Natural killer cell treated with Interleukin-12 subunit alpha and Interleukin-12 subunit beta and Interleukin-15 and Interleukin-18, amount 100 ng/mL, for 72 hours (primary cell): ENCODE data around the gene EMP2. TPM values are rescaled to one million over a fixed set of nuclear protein-coding genes. Genes with fewer than 3 reads are reported as not detected.
"Not testable (repeated sequence)": the region's sequence is repeated elsewhere in the genome, so short reads cannot be mapped to it uniquely, and the experiment has no call there.

Experiments
- ATAC-seq, 2 donors: fragments of 150-1000 bp; cut with Tn5 transposase in 1 of 2; sonication (Bioruptor Pico), chemical (Tn5 transposase) in 1 of 2; 2 replicates each; pipeline ENCODE4 v1.10.0; 2021
- DNase-seq: peaks from one replicate; pipeline ENCODE4 v3.0.0; 2022; ENCODE audit warnings: low spot score
- H3K27ac Mint-ChIP-seq, 2 donors: 1 replicate in 1 of 2; 2 replicates in 1 of 2; pipeline ENCODE4 v1.8.0; 2022; ENCODE audit warnings: mixed read lengths in 2 of 2, mild to moderate bottlenecking in 1 of 2, moderate library complexity in 1 of 2
- H3K27me3 Mint-ChIP-seq, 2 donors: 1 replicate in 1 of 2; 2 replicates in 1 of 2; pipeline ENCODE4 v1.8.0; 2022; ENCODE audit warnings: mixed read lengths in 2 of 2
- H3K36me3 Mint-ChIP-seq: one replicate; pipeline ENCODE4 v1.8.0; 2022; ENCODE audit warnings: mixed read lengths
- H3K4me1 Mint-ChIP-seq, 2 donors: 1 replicate in 1 of 2; 2 replicates in 1 of 2; pipeline ENCODE4 v1.8.0; 2022; ENCODE audit warnings: low read depth in 2 of 2, mixed read lengths in 2 of 2, mild to moderate bottlenecking in 1 of 2
- H3K4me3 Mint-ChIP-seq: one replicate; pipeline ENCODE4 v1.8.0; 2022; ENCODE audit warnings: mixed read lengths
- H3K9me3 Mint-ChIP-seq: 2 replicates; pipeline ENCODE4 v1.8.0; 2022; ENCODE audit warnings: mixed read lengths
- total RNA-seq, 2 donors: library from RNA; stranded (reverse); gene quantifications; one replicate each; pipeline ENCODE4 v1.2.3, GENCODE V29; 2022

Gene EMP2
- total RNA-seq, 2 donors from 2014 or later = not detected

GRCh38 chr16:10539793-10540192, 40.6 kb downstream of the EMP2 start:
- no peak overlapping the region for H3K27ac Mint-ChIP-seq
- ATAC-seq (no peak), DNase-seq (no peak)
- H3K36me3 Mint-ChIP-seq = no peaks in the 10 kb centered on the region
- peaks cover 0 to 5% of the 10 kb centered on the region in 2 donors for H3K4me1 Mint-ChIP-seq
- no peaks in the 10 kb centered on the region for H3K27me3 Mint-ChIP-seq
- no peak overlapping the region for H3K4me3 Mint-ChIP-seq
- H3K9me3 Mint-ChIP-seq = no peaks in the 10 kb centered on the region

DNA sequence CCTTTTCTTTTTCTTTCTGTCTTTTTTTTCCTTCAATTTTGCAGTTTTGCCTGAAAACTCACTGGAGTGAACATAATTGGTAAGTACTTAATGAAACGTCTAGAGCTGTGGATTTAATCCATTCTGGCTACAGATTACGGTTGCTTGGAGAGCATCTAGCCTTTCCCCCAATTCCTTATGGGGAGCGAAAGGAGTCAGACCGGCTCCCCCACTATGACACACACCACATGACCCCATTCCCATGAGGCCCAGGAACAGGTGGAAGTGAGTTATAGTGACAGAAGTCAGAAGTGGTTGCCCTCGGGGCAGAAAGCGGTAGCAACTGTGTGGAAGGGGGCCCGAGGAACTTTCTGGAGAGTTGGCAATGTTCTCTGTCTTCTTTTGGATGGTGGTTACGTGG, 41.2 kb downstream of the EMP2 start:
- Mint-ChIP-seq H3K4me1 (peaks cover 0 to 5% of the 10 kb centered on the region in 2 donors), H3K27ac (no peak overlapping the region), H3K4me3 (no peak overlapping the region), H3K36me3 (no peaks in the 10 kb centered on the region), H3K9me3 (no peaks in the 10 kb centered on the region), H3K27me3 (no peaks in the 10 kb centered on the region)
- ATAC-seq (no peak), DNase-seq (no peak)

DNA sequence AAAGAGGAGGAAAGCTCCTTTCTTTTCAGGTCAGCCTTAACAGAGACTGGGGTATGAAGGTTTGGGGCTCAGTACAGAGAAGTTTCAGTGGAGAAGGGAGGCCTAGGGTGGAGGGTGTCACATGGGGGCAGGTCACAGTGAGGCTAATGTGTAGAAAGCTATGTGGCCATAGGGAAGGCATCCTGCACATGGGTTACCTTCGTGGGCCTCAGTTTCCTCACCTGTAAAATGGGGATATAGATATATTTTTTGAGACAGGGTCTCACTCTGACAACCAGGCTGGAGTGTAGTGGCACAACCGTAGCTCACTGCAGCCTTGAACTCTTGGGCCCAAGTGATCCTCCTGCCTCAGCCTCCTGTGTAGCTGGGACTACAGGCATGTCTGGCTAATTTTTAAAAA, 41.8 kb downstream of the EMP2 start:
- ATAC-seq (peak in 1 of 2 donors; percentile 9), DNase-seq (no peak)
- Mint-ChIP-seq H3K4me3 (no peak overlapping the region), H3K36me3 (no peaks in the 10 kb centered on the region), H3K27me3 (no peaks in the 10 kb centered on the region), H3K4me1 (peaks cover 0 to 5% of the 10 kb centered on the region in 2 donors), H3K9me3 (no peaks in the 10 kb centered on the region), H3K27ac (no peak overlapping the region)

DNA sequence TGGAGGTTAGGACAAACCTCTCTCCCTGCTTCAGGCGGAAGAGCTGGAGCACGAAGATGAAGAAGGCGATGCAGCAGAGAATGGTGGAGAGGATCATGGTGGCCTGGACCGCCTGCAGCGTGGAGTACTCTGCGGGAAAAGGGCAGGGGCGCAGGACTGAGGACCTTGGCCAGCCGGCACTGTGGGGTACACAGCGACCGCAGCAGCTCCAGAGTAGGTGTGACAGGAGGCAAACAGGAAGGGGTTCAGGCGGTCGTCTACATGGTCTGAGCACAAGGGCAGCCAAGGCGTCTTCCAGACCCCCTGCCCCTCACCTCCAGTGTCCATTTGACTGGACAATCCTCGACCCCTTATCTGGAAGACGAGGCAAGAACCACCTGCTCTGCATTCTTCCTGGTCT, 42.5 kb downstream of the EMP2 start:
- Mint-ChIP-seq H3K9me3 (no peaks in the 10 kb centered on the region), H3K4me1 (peaks cover 0 to 5% of the 10 kb centered on the region in 2 donors), H3K27me3 (no peaks in the 10 kb centered on the region), H3K4me3 (no peak overlapping the region), H3K36me3 (no peaks in the 10 kb centered on the region), H3K27ac (no peak overlapping the region)
- ATAC-seq = peak in 1 of 2 donors; percentile 37
- DNase-seq = no peak

- DNase-seq = no peak
- no peaks in the 10 kb centered on the region for H3K27me3 Mint-ChIP-seq
- H3K9me3 Mint-ChIP-seq = no peaks in the 10 kb centered on the region
- H3K36me3 Mint-ChIP-seq = no peaks in the 10 kb centered on the region
- ATAC-seq = peak in 1 of 2 donors; percentile 17
- H3K4me1 Mint-ChIP-seq = peaks cover 0 to 5% of the 10 kb centered on the region in 2 donors
- H3K27ac Mint-ChIP-seq = no peak overlapping the region
- H3K4me3 Mint-ChIP-seq = no peak overlapping the region
These were observed 43.5 kb downstream of the EMP2 start for GRCh38 chr16:10536814-10537389.

DNA sequence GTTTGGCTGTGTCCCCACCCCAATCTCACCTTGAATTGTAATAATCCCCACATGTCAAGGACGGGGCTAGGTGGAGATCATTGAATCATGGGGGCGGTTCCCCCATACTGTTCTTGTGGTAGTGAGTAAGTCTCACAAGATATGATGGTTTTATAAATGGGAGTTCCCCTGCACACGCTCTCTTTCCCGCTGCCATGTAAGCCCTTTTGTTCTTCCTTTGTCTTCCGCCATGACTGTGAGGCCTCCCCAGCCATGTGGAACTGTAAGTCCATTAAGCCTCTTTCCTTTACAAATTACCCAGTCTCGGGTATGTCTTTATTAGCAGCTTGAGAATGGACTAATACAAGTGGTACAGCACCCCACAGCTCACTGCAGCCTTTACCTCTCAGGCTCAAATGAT, 44.1 kb downstream of the EMP2 start:
- not testable (repeated sequence) for ATAC-seq, H3K27me3 Mint-ChIP-seq, H3K36me3 Mint-ChIP-seq

DNA sequence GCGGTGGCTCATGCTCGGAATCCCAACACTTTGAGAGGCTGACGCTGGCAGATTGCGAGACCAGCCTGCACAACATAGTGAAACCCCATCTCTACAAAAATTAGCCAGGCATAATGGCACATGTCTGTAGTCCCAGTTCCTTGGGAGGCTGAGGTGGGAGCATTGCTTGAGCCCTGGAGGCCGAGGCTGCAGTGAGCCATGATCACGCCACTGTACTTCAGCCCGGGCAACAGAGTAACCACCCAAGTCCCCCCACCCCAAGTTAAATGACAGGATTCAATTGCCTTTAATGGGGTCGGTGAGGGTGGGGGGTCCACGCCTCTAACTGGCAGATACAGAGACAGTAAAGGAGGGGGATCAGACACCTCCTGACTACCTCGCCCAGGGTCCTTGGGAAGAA, 44.9 kb downstream of the EMP2 start:
- ATAC-seq (no peak), DNase-seq (no peak)
- H3K27ac Mint-ChIP-seq = no peak overlapping the region
- no peak overlapping the region for H3K4me3 Mint-ChIP-seq
- H3K36me3 Mint-ChIP-seq = no peaks in the 10 kb centered on the region
- peaks cover 0 to 5% of the 10 kb centered on the region in 2 donors for H3K4me1 Mint-ChIP-seq
- no peaks in the 10 kb centered on the region for H3K9me3 Mint-ChIP-seq
- H3K27me3 Mint-ChIP-seq = no peaks in the 10 kb centered on the region

More for the DNA sequence above, 44.1 kb downstream of the EMP2 start:
- not testable (repeated sequence) for DNase-seq, H3K4me3 Mint-ChIP-seq, H3K27ac Mint-ChIP-seq, H3K9me3 Mint-ChIP-seq, H3K4me1 Mint-ChIP-seq

GRCh38 chr16:10534748-10535147, 45.6 kb downstream of the EMP2 start:
- DNase-seq (no peak), ATAC-seq (no peak)
- Mint-ChIP-seq H3K4me3 (no peak overlapping the region), H3K27me3 (no peaks in the 10 kb centered on the region), H3K4me1 (peaks cover 0 to 5% of the 10 kb centered on the region in 2 donors), H3K27ac (no peak overlapping the region), H3K36me3 (no peaks in the 10 kb centered on the region), H3K9me3 (no peaks in the 10 kb centered on the region)

DNA sequence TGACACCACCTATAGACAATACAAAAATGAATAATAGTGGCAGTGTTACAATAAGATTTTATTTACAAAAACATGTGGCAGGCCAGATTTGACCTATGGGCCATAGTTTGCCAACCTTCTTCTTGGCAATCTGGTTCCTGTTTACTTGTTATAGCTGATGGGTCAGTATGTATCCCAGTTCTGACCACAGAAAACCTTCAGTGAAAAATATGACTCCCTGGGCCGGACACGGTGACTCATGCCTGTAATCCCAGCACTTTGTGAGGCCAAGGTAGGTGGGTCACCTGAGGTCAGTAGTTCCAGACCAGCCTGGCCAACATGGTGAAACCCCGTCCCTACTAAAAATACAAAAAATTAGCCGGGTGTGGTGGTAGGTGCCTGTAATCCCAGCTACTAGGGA, 46.8 kb downstream of the EMP2 start:
- not testable (repeated sequence) for H3K4me3 Mint-ChIP-seq, H3K9me3 Mint-ChIP-seq, H3K4me1 Mint-ChIP-seq, H3K27ac Mint-ChIP-seq, ATAC-seq, DNase-seq, H3K27me3 Mint-ChIP-seq, H3K36me3 Mint-ChIP-seq

GRCh38 chr16:10531582-10531981, 48.8 kb downstream of the EMP2 start:
- no peaks in the 10 kb centered on the region for H3K27me3 Mint-ChIP-seq
- ATAC-seq (no peak), DNase-seq (no peak)
- H3K36me3 Mint-ChIP-seq = no peaks in the 10 kb centered on the region
- H3K27ac Mint-ChIP-seq = no peak overlapping the region
- H3K9me3 Mint-ChIP-seq = no peaks in the 10 kb centered on the region
- no peak overlapping the region for H3K4me3 Mint-ChIP-seq
- H3K4me1 Mint-ChIP-seq = peaks cover 0 to 4% of the 10 kb centered on the region in 2 donors

DNA sequence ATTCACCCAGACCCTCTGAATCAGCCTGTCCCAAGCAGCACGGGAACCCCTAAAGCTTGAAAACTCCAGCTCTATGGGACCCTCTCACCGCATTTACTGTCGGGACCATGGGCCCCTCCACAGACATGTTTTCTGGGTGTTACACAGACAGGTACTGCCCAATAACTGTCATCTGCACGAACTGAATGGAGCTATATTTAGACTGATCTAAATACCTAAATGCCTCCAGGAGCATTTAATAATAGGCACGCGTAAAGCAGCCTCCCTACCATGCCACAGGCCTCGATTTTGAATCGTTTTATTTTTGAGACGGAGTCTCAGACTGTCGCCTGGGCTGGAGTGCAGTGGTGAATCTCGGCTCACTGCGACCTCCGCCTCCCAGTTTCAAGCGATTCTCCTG, 49.7 kb downstream of the EMP2 start:
- ATAC-seq (no peak), DNase-seq (no peak)
- no peaks in the 10 kb centered on the region for H3K36me3 Mint-ChIP-seq
- H3K4me1 Mint-ChIP-seq = no peaks in the 10 kb centered on the region
- no peaks in the 10 kb centered on the region for H3K27me3 Mint-ChIP-seq
- H3K9me3 Mint-ChIP-seq = no peaks in the 10 kb centered on the region
- no peak overlapping the region for H3K4me3 Mint-ChIP-seq
- H3K27ac Mint-ChIP-seq = no peak overlapping the region

DNA sequence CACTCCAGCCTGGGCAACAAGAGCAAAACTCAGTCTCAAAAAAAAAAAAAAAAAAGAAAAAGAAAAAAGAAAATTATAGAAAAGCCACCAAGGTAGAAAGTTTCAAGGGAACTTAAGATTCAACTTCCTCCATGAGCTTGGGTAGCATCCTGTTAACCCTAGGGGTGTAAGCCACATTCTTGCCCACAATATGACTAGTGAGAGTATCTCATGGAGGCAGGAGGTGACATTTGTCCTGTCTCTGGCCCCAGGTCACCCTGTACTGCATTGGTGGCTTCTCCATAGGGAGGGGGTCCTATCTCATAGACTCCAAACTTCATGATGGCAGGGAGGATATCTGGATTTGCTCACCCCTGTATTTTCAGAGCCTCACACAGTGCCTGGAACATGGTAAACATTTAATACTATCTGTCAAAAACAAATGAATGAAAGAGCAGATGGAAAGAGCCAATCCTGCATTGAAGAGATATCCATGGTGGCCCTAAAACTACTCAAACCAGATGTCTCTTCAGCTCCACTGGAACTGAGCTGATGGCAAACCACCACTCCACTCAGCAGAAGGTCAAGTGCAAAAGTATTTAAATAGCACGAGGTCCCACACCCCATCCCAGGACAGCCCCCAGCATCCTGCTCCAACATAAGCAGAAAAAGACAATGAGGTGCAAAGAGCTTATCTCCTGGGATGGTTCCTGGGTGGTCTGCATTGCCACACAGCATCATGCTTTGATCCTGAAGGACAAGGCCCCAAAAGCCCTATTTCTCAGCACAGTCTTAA, 50.3 kb downstream of the EMP2 start:
- H3K4me1 Mint-ChIP-seq = no peaks in the 10 kb centered on the region
- H3K27me3 Mint-ChIP-seq = no peaks in the 10 kb centered on the region
- H3K9me3 Mint-ChIP-seq = no peaks in the 10 kb centered on the region
- ATAC-seq = peak; percentile 54 to 56
- DNase-seq = no peak
- no peaks in the 10 kb centered on the region for H3K36me3 Mint-ChIP-seq
- no peak overlapping the region for H3K4me3 Mint-ChIP-seq
- no peak overlapping the region for H3K27ac Mint-ChIP-seq

DNA sequence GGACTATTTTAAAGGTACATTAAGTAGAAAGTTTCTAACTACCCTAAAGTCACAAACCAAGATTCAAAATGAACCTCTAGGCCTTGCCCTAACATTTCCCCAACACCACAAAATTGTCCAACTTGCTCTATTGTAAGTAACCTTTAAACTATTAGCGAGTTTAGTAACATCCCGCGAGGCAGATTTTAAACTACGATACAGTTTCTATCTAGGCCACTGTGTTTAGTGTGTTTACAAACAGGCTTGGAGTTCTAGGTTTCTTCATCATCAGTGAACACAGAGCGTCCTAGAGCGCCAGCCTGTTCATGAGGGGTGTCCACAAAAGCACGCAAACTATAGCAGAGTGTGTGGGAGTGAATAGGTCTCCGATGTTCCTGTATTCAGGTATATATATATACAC, 51.8 kb downstream of the EMP2 start:
- Mint-ChIP-seq H3K4me3 (no peak overlapping the region), H3K27ac (no peak overlapping the region), H3K9me3 (no peaks in the 10 kb centered on the region), H3K4me1 (no peaks in the 10 kb centered on the region), H3K36me3 (no peaks in the 10 kb centered on the region), H3K27me3 (no peaks in the 10 kb centered on the region)
- ATAC-seq (no peak), DNase-seq (no peak)

DNA sequence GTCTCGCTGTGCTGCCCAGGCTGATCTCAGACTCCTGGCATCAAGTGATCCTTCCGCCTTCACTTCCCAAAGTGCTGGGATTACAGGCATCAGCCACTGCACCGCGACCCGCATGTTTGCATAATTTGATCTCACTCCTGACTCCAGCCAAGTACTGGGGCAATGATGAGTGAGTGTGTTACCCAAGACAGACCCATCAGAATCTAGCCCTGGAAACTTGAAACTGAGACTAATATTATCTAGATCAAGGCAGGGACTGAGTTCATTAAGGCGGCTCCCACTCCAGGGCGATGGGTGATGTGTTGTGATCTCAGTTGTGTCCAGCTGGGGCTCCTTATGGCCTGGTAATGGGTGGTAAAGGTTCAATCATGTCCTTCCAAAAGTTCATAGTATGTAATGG, 53.4 kb downstream of the EMP2 start:
- no peak overlapping the region for H3K4me3 Mint-ChIP-seq
- ATAC-seq (no peak), DNase-seq (no peak)
- H3K4me1 Mint-ChIP-seq = no peaks in the 10 kb centered on the region
- no peaks in the 10 kb centered on the region for H3K36me3 Mint-ChIP-seq
- no peaks in the 10 kb centered on the region for H3K9me3 Mint-ChIP-seq
- H3K27me3 Mint-ChIP-seq = no peaks in the 10 kb centered on the region
- no peak overlapping the region for H3K27ac Mint-ChIP-seq
